HG03342 (cell line): Measurements from ENCODE around the gene SMO.
"Not testable (repeated sequence)": the region's sequence is repeated elsewhere in the genome, so short reads cannot be mapped to it uniquely, and the experiment has no call there.

Experiments used
- ATAC-seq: cut with Tn5 transposase; IDR thresholded peaks from one replicate; pipeline ENCODE4 v1.9.1; 2021; ENCODE audit warnings: mild to moderate bottlenecking, moderate library complexity; ENCODE audit not compliant: unreplicated experiment

The SMO gene

GRCh38 chr7:129205987-129206785 lies 17.8 kb downstream of the SMO start:
- ATAC-seq: no peak

- no peak for ATAC-seq
These were observed 20.2 kb downstream of the SMO start for GRCh38 chr7:129208667-129209066.

GRCh38 chr7:129209067-129209926 lies 20.9 kb downstream of the SMO start:
- ATAC-seq: no peak

- peak; percentile 71 for ATAC-seq
These were observed 22.0 kb downstream of the SMO start for GRCh38 chr7:129210256-129210988.

GRCh38 chr7:129210989-129211312 lies 22.5 kb downstream of the SMO start:
- no peak for ATAC-seq

- no peak for ATAC-seq
These were observed 23.7 kb downstream of the SMO start for GRCh38 chr7:129212126-129212525.

- no peak for ATAC-seq
These were observed 24.2 kb downstream of the SMO start for GRCh38 chr7:129212596-129212995.

GRCh38 chr7:129213828-129214227 lies 25.4 kb downstream of the SMO start:
- no peak for ATAC-seq

- not testable (repeated sequence) for ATAC-seq
These were observed 27.3 kb downstream of the SMO start for GRCh38 chr7:129215691-129216090.

GRCh38 chr7:129216101-129216715 lies 27.8 kb downstream of the SMO start:
- ATAC-seq: not testable (repeated sequence)

GRCh38 chr7:129216821-129217416 lies 28.5 kb downstream of the SMO start:
- not testable (repeated sequence) for ATAC-seq

GRCh38 chr7:129218514-129219062 lies 30.2 kb downstream of the SMO start:
- no peak for ATAC-seq

GRCh38 chr7:129219166-129219565 lies 30.7 kb downstream of the SMO start:
- ATAC-seq: not testable (repeated sequence)

GRCh38 chr7:129222064-129222463 lies 33.6 kb downstream of the SMO start:
- no peak for ATAC-seq

- peak; percentile 88 for ATAC-seq
These were observed 36.1 kb downstream of the SMO start, which contains the start of gene AHCYL2 for GRCh38 chr7:129224251-129225205. Gene AHCYL2, plus strand, starts transcription at chr7:129225030.

- peak; percentile 32 for ATAC-seq
These were observed 36.9 kb downstream of the SMO start for GRCh38 chr7:129225206-129225930.

- no peak for ATAC-seq
These were observed 37.6 kb downstream of the SMO start for GRCh38 chr7:129225931-129226572.
